Esophagus muscularis mucosa (tissue), 4 donors: ENCODE results near the gene GLOD4. TPM values are rescaled to one million over a fixed set of nuclear protein-coding genes. Genes with fewer than 3 reads are reported as not detected.
A peak's percentile ranks its signal among the peaks of the same experiment; 100 is the strongest.

Source experiments
- DNase-seq: peaks from one replicate; pipeline ENCODE4 v3.0.0-alpha.2; 2017; ENCODE audit errors: extremely low spot score
- H3K27ac ChIP-seq, 4 donors: fragments of 200-600 bp; sonication (generic); replicated peaks in 1 of 4; 1 replicate in 3 of 4; 2 replicates in 1 of 4; pipeline ENCODE4 v1.5.1; 2016 to 2019; ENCODE audit warnings: mild to moderate bottlenecking in 1 of 4
- H3K27me3 ChIP-seq, 4 donors: fragments of 200-600 bp; sonication (generic); one replicate each; pipeline versions ENCODE4 v1.5.1 to v1.6.0; 2016 to 2019
- H3K36me3 ChIP-seq, 4 donors: fragments of 200-600 bp; sonication (generic); one replicate each; pipeline ENCODE4 v1.5.1; 2016 to 2019
- H3K4me1 ChIP-seq, 4 donors: fragments of 200-600 bp; sonication (generic); one replicate each; pipeline ENCODE4 v1.5.1; 2016 to 2019
- H3K4me3 ChIP-seq, 4 donors: fragments of 200-600 bp; sonication (generic); 1 replicate in 2 of 4; 2 replicates in 2 of 4; pipeline ENCODE4 v1.5.1; 2016 to 2019; ENCODE audit warnings: mild to moderate bottlenecking in 4 of 4, moderate library complexity in 1 of 4
- H3K9me3 ChIP-seq, 4 donors: fragments of 200-600 bp; sonication (generic); 1 replicate in 3 of 4; 2 replicates in 1 of 4; pipeline ENCODE4 v1.5.1; 2016 to 2019
- EP300 ChIP-seq: sonication (generic); formaldehyde crosslinking; IDR thresholded peaks from one replicate; pipeline ENCODE4 v1.6.1; 2017; ENCODE audit warnings: antibody characterized with exemption
- POLR2A ChIP-seq: fragments of 450-650 bp; IDR thresholded peaks from one replicate; pipeline ENCODE4 v1.6.1; 2017; ENCODE audit warnings: antibody characterized with exemption, moderate library complexity, mild to moderate bottlenecking, low read depth
- POLR2AphosphoS5 ChIP-seq, 2 donors: sonication (generic); formaldehyde crosslinking; IDR thresholded peaks; one replicate each; pipeline ENCODE4 v1.6.1; 2017; ENCODE audit warnings: antibody characterized with exemption in 2 of 2
- WGBS: methylation state at CpG from one replicate; pipeline ENCODE4 v1.1.5; 2018; 5-methylcytosine and 5-hydroxymethylcytosine counted together
- intact Hi-C: fragments of 100-400 bp; cut with DNase I; formaldehyde crosslinking; loops from one replicate; pipeline ENCODE4 v1.15.1; 2023
- total RNA-seq, 4 donors: library from RNA; depleted of rRNA; stranded (reverse); fragments of >200 nt; gene quantifications; one replicate each; pipeline versions ENCODE4 v1.1.0 to v1.2.1, GENCODE V29; 2016
- TF ChIP-seq, protein P1 (sequence below), 3 experiments: fragments of 200-600 bp in 2 of 3; fragments of 450-650 bp in 1 of 3; sonication (generic) in 2 of 3; IDR thresholded peaks; one replicate each; pipeline ENCODE4 v1.5.1; 2017 to 2019; ENCODE audit warnings: antibody characterized with exemption in 3 of 3, mild to moderate bottlenecking in 2 of 3, moderate library complexity in 1 of 3

The GLOD4 gene
- total RNA-seq, 4 donors from 2014 or later, result 25.7 to 73.6 (median 53.9) TPM

DNA sequence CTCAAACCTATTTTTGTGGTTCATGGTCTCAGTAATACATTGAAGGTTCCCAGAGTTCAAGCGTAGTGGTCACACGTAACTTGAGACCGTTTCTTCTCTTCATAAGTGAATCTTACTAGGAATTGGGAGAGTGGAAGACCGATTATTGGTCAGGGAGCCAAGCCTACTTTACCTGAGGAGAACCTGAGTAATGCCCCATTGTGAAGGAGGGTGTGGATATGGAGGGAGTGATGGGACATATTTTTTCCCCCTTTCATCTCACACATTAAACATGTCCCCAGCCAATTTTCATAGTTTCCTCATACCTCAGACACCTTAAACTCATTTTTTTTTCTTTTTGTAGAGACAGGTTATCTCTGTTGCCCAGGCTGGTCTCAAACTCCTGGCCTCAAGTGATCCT is 38.9 kb downstream of the GLOD4 start:
- DNase-seq, result no peak
- Histone ChIP-seq H3K4me1 (no peaks in the 10 kb centered on the region), H3K27ac (no peak overlapping the region), H3K27me3 (no peaks in the 10 kb centered on the region), H3K36me3 (peaks cover 46 to 97% (median 90%) of the 10 kb centered on the region in 4 donors), H3K4me3 (no peak overlapping the region), H3K9me3 (no peaks in the 10 kb centered on the region)
- intact Hi-C loops, result no loop called here
- TF ChIP-seq EP300, result no peak
- no peak for TF ChIP-seq POLR2A
- no peak for TF ChIP-seq POLR2AphosphoS5 (IDR thresholded peaks at IDR 0.05)
- TF ChIP-seq, protein P1, sequence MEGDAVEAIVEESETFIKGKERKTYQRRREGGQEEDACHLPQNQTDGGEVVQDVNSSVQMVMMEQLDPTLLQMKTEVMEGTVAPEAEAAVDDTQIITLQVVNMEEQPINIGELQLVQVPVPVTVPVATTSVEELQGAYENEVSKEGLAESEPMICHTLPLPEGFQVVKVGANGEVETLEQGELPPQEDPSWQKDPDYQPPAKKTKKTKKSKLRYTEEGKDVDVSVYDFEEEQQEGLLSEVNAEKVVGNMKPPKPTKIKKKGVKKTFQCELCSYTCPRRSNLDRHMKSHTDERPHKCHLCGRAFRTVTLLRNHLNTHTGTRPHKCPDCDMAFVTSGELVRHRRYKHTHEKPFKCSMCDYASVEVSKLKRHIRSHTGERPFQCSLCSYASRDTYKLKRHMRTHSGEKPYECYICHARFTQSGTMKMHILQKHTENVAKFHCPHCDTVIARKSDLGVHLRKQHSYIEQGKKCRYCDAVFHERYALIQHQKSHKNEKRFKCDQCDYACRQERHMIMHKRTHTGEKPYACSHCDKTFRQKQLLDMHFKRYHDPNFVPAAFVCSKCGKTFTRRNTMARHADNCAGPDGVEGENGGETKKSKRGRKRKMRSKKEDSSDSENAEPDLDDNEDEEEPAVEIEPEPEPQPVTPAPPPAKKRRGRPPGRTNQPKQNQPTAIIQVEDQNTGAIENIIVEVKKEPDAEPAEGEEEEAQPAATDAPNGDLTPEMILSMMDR (IDR thresholded peaks at IDR 0.05), result no peak
- 86% methylated on average over 4 of the region's 4 CpGs for WGBS

DNA sequence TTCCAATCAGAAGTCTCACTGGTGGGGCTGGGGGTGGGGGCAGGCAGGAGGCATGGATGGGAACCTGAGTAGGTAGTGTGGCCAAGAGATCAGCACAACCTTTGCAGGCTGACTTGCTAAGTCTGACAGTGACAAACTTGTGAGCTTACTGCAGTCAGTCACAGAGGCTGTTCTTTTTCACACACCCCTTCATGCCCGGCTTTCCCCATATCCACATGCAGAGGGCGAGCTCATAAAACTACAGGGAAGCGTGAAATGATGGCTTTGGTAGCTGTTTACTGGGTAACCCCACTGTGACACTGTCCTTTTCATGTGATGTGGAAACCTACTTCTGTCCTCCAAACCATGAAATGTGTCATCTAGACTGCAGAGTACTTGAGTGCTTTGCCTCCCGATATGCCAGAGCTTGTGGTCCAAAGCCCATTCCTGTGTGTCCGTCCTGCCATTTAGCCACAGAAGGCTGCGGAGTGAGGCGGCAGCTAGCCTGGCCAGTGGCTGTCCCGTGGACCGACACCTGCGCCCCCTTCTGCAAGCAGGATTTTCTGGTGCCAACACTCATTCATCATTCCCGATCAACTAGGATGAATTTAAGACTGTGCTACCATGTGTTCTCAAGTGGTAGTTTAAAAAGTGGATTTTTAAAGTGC is 39.8 kb downstream of the GLOD4 start:
- intact Hi-C loops, result no loop called here
- H3K36me3 ChIP-seq, result peaks cover 42 to 90% (median 82%) of the 10 kb centered on the region in 4 donors
- no peaks in the 10 kb centered on the region for H3K4me1 ChIP-seq
- no peak overlapping the region for H3K27ac ChIP-seq
- no peaks in the 10 kb centered on the region for H3K9me3 ChIP-seq
- DNase-seq, result no peak
- TF ChIP-seq, protein P1 (IDR thresholded peaks at IDR 0.05), result no peak
- TF ChIP-seq POLR2A, result no peak
- TF ChIP-seq POLR2AphosphoS5 (IDR thresholded peaks at IDR 0.05), result no peak
- no peak for TF ChIP-seq EP300
- 83% methylated on average over 11 of the region's 11 CpGs for WGBS
- H3K4me3 ChIP-seq, result no peak overlapping the region
- H3K27me3 ChIP-seq, result no peaks in the 10 kb centered on the region

DNA sequence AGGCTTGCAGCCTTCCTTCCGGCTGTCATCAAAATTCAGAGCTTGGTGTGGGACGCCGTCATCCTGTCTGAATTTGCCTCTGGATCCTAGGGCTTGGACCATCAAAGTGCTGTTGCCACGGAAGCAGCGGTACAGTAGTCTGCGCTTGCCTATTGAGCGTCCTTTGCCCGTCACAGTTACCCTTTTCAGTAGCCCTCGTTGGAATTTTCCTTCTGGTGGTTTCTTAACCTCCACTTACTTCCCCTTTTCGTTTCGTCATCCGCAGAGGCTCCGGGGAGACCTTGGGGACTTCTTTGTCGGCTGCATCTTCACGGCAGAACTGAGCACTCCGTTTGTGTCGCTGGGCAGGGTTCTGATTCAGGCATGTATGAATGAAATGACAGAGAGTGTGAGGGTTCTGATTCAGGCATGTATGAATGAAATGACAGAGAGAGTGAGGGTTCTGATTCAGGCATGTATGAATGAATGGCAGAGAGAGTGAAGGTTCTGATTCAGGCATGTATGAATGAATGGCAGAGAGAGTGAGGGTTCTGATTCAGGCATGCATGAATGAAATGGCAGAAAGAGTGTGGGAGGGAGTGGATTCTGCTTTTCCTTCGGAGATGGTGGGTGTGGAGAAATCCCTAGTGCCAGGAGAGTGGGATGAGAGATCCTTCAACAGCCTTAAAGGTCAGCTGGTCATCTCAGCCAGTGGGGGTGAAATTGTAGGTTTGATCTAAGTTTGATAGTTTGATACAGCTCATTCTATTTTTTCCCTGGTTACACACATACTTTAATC is 41.7 kb downstream of the GLOD4 start:
- TF ChIP-seq EP300, result no peak
- H3K4me1 ChIP-seq, result no peaks in the 10 kb centered on the region
- peaks cover 27 to 71% (median 63%) of the 10 kb centered on the region in 4 donors for H3K36me3 ChIP-seq
- no peak for DNase-seq
- no peak overlapping the region for H3K27ac ChIP-seq
- no peaks in the 10 kb centered on the region for H3K27me3 ChIP-seq
- WGBS, result 79% methylated on average over 18 of the region's 18 CpGs
- H3K4me3 ChIP-seq, result no peak overlapping the region
- intact Hi-C loops, result no loop called here
- H3K9me3 ChIP-seq, result no peaks in the 10 kb centered on the region

DNA sequence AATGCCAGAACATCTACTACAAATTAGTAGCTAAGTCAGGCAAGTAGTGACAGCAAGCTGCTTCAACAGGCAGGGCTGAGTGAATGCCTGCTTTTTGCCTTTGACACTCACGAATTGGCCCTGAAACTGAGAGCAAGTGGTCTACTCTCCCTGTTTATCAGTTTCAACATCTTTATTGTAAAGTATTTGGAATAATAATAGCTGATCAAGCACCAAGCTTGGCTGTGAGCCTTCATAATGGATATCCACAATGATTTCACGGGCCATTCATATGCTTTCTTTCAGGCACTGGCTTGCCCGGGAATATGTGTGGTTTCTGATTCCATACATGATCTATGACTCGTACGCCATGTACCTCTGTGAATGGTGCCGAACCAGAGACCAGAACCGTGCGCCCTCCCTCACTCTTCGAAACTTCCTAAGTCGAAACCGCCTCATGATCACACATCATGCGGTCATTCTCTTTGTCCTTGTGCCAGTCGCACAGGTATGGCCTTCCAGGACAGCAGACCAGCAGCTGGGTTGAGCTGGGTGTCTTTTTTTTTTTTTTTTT is 44.4 kb downstream of the GLOD4 start:
- WGBS, result 90% methylated on average over 13 of the region's 13 CpGs
- Histone ChIP-seq H3K27me3 (no peaks in the 10 kb centered on the region), H3K27ac (no peak overlapping the region), H3K4me3 (no peak overlapping the region), H3K9me3 (no peaks in the 10 kb centered on the region), H3K4me1 (peaks cover 4 to 14% (median 10%) of the 10 kb centered on the region in 4 donors), H3K36me3 (peaks cover 12 to 44% (median 37%) of the 10 kb centered on the region in 4 donors)
- no peak for TF ChIP-seq POLR2A
- no peak for TF ChIP-seq EP300
- TF ChIP-seq POLR2AphosphoS5 (IDR thresholded peaks at IDR 0.05), result no peak
- TF ChIP-seq, protein P1 (IDR thresholded peaks at IDR 0.05), result no peak
- intact Hi-C loops, result no loop called here
- no peak for DNase-seq

DNA sequence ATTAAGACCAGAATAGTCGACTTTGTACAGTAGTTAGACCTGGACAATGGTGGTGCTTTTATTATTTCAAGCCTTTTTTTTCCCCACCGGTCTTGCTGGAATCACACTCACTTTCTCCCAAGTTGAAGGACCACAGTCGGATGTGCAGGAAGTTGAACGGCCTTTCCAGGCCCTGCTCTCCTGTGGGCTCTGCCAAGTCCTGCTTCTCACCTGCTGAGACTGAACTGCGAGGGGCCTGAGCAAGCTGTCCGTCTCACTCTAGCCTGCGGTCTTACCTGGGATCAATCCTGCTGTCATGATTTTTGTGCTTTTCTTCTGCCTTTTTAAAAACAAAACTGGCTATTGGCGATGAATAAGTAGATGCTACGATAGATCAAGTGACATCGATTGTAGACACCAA is 48.3 kb downstream of the GLOD4 start:
- Histone ChIP-seq H3K27ac (no peak overlapping the region), H3K4me3 (peak overlapping the region in 2 of 4 donors; percentile 85 to 89), H3K4me1 (peaks cover 4 to 26% (median 21%) of the 10 kb centered on the region in 4 donors), H3K27me3 (no peaks in the 10 kb centered on the region), H3K9me3 (no peaks in the 10 kb centered on the region), H3K36me3 (peaks cover 0 to 8% (median 6%) of the 10 kb centered on the region in 4 donors)
- TF ChIP-seq POLR2A, result no peak
- no peak for TF ChIP-seq EP300
- TF ChIP-seq, protein P1 (IDR thresholded peaks at IDR 0.05), result no peak
- no peak for TF ChIP-seq POLR2AphosphoS5 (IDR thresholded peaks at IDR 0.05)
- 75% methylated on average over 10 of the region's 10 CpGs for WGBS
- no peak for DNase-seq
- intact Hi-C loops, result loop anchor here (2.0 kb wide), 1 partner anchor 17 kb away; no protein-coding TSS in a partner anchor
